PC-9 (cell line): ENCODE data around the gene RBP5. TPM values are rescaled to one million over a fixed set of nuclear protein-coding genes. Genes with fewer than 3 reads are reported as not detected.

Experiments
- BruUV-seq: library from RNA; stranded (reverse); fragments of 400-500 nt; replicated peaks from 2 replicates; lab custom pipeline; 2021; lab: Mats Ljungman, UMichigan
- CTCF ChIA-PET: fragments of 300-600 bp; sonication (Branson Sonifier 250); formaldehyde crosslinking; loops from one replicate; lab custom pipeline; 2022; ENCODE audit warnings: antibody characterized with exemption; lab: Charles Lee
- POLR2A ChIA-PET: fragments of 300-600 bp; sonication (Branson Sonifier 250); formaldehyde crosslinking; loops from one replicate; lab custom pipeline; 2022; ENCODE audit warnings: antibody characterized with exemption; ENCODE audit not compliant: unreplicated experiment; lab: Charles Lee
- DNase-seq, 2 experiments: peaks; one replicate each; pipeline versions ENCODE4 v3.0.0 to v3.0.0-alpha.2; 2015 to 2022; ENCODE audit warnings: mixed read lengths in 1 of 2
- H2AFZ ChIP-seq: fragments of 200-600 bp; sonication (generic); 2 replicates; pipeline ENCODE4 v1.8.1; 2017; ENCODE audit warnings: antibody characterized with exemption
- H3F3A ChIP-seq: fragments of 200-600 bp; sonication (generic); 2 replicates; pipeline ENCODE4 v1.8.1; 2017; ENCODE audit warnings: antibody characterized with exemption, mild to moderate bottlenecking, low read depth; ENCODE audit not compliant: insufficient read depth
- H3K27ac ChIP-seq: fragments of 200-600 bp; sonication (generic); 2 replicates; pipeline ENCODE4 v1.6.1; 2016; ENCODE audit warnings: mixed run types
- H3K27me3 ChIP-seq: fragments of 200-600 bp; sonication (generic); 2 replicates; pipeline ENCODE4 v1.6.1; 2016; ENCODE audit warnings: low read depth, mixed run types; ENCODE audit not compliant: insufficient read depth
- H3K36me3 ChIP-seq: fragments of 200-600 bp; sonication (generic); 2 replicates; pipeline ENCODE4 v1.6.1; 2016; ENCODE audit warnings: low read depth, mixed run types
- H3K4me1 ChIP-seq: fragments of 200-600 bp; sonication (generic); replicated peaks from 2 replicates; pipeline ENCODE4 v1.6.1; 2016; ENCODE audit warnings: mixed run types; ENCODE audit not compliant: insufficient read depth
- H3K4me2 ChIP-seq: fragments of 200-600 bp; sonication (generic); 2 replicates; pipeline ENCODE4 v1.6.1; 2017; ENCODE audit warnings: mixed run types
- H3K4me3 ChIP-seq: fragments of 200-600 bp; sonication (generic); 2 replicates; pipeline ENCODE4 v1.6.1; 2016; ENCODE audit warnings: mixed run types
- H3K79me2 ChIP-seq: fragments of 200-600 bp; sonication (generic); 2 replicates; pipeline ENCODE4 v1.6.1; 2017; ENCODE audit warnings: low read depth, mixed run types
- H3K9me2 ChIP-seq: fragments of 200-600 bp; sonication (generic); 2 replicates; pipeline ENCODE4 v1.8.1; 2017; ENCODE audit warnings: mild to moderate bottlenecking; ENCODE audit not compliant: insufficient read depth
- H3K9me3 ChIP-seq: fragments of 200-600 bp; sonication (generic); 2 replicates; pipeline ENCODE4 v1.8.1; 2016; ENCODE audit warnings: low read depth; ENCODE audit not compliant: insufficient read depth
- H4K20me1 ChIP-seq: fragments of 200-600 bp; sonication (generic); 2 replicates; pipeline ENCODE4 v1.8.1; 2017; ENCODE audit not compliant: insufficient read depth
- CTCF ChIP-seq: fragments of 200-600 bp; sonication (generic); conservative IDR thresholded peaks from 2 replicates; pipeline ENCODE4 v1.6.1; 2017; ENCODE audit warnings: mixed run types, antibody characterized with exemption, mild to moderate bottlenecking, moderate library complexity
- EZH2 ChIP-seq: fragments of 200-600 bp; sonication (generic); IDR thresholded peaks from 2 replicates; pipeline ENCODE4 v1.8.0; 2017; ENCODE audit warnings: antibody characterized with exemption, low read depth
- intact Hi-C: fragments of 100-400 bp; cut with micrococcal nuclease; formaldehyde crosslinking; loops from one replicate; pipeline ENCODE4 v1.10.0; 2022; ENCODE audit not compliant: unreplicated experiment
- total RNA-seq: library from RNA; stranded (reverse); gene quantifications from 2 replicates; pipeline ENCODE4 v1.2.3, GENCODE V29; 2021

RBP5 gene
- total RNA-seq, 1 experiment from 2014 or later: 0.74 TPM

GRCh38 chr12:7093892-7094291 lies 34.8 kb downstream of the RBP5 start:
- intact Hi-C loops: loop anchor here (2.0 to 5.0 kb wide), 2 partner anchors 123 to 222 kb away; partner anchors contain the start of genes EMG1, PHB2 and SPSB2
- H4K20me1 ChIP-seq: no peaks in the 10 kb centered on the region
- ChIA-PET CTCF (interaction anchor here (0.6 to 1.1 kb wide), 4 partner anchors 14 to 98 kb away, joined by 3 to 7 read pairs (median 3); no protein-coding TSS in a partner anchor), POLR2A (interaction anchor here (0.6 to 0.7 kb wide), 5 partner anchors 14 to 132 kb away, joined by 3 to 9 read pairs (median 5); no protein-coding TSS in a partner anchor)
- H3K9me2 ChIP-seq: no peaks in the 10 kb centered on the region
- H3F3A ChIP-seq: peaks cover 3% of the 10 kb centered on the region; the same call in 1 of the 2 replicates
- BruUV-seq: no TSS peak
- H3K27ac ChIP-seq: no peak overlapping the region
- H3K9me3 ChIP-seq: no peaks in the 10 kb centered on the region
- no peak for TF ChIP-seq EZH2
- no peak for TF ChIP-seq CTCF
- H3K27me3 ChIP-seq: no peaks in the 10 kb centered on the region
- no peak for DNase-seq
- no peaks in the 10 kb centered on the region for H3K36me3 ChIP-seq
- no peak overlapping the region for H3K4me2 ChIP-seq
- H2AFZ ChIP-seq: no peak overlapping the region
- H3K79me2 ChIP-seq: no peaks in the 10 kb centered on the region
- no peak overlapping the region for H3K4me3 ChIP-seq
- no peaks in the 10 kb centered on the region for H3K4me1 ChIP-seq

- intact Hi-C loops: loop anchor here (2.0 to 5.0 kb wide), 2 partner anchors 123 to 221 kb away; partner anchors contain the start of genes EMG1, PHB2 and SPSB2
- Histone ChIP-seq H3F3A (peaks cover 3% of the 10 kb centered on the region; the same call in 1 of the 2 replicates), H3K27ac (no peak overlapping the region), H3K4me1 (no peaks in the 10 kb centered on the region), H3K4me3 (no peak overlapping the region), H4K20me1 (no peaks in the 10 kb centered on the region), H3K36me3 (no peaks in the 10 kb centered on the region), H2AFZ (no peak overlapping the region), H3K4me2 (no peak overlapping the region), H3K27me3 (no peaks in the 10 kb centered on the region), H3K9me2 (no peaks in the 10 kb centered on the region), H3K9me3 (no peaks in the 10 kb centered on the region), H3K79me2 (no peaks in the 10 kb centered on the region)
- ChIA-PET POLR2A (interaction anchor here (0.6 to 0.7 kb wide), 4 partner anchors 14 to 132 kb away, joined by 4 to 9 read pairs (median 6); no protein-coding TSS in a partner anchor), CTCF (interaction anchor here (0.6 to 1.1 kb wide), 3 partner anchors 14 to 98 kb away, joined by 3 to 7 read pairs (median 3); no protein-coding TSS in a partner anchor)
- no TSS peak for BruUV-seq
- no peak for TF ChIP-seq EZH2
- TF ChIP-seq CTCF: no peak
- no peak for DNase-seq
These were observed 35.2 kb downstream of the RBP5 start for GRCh38 chr12:7093486-7093885.

- no peak overlapping the region for H3K27ac ChIP-seq
- no peaks in the 10 kb centered on the region for H3K9me3 ChIP-seq
- no peaks in the 10 kb centered on the region for H3K9me2 ChIP-seq
- intact Hi-C loops: loop anchor here (1.0 to 5.0 kb wide), 8 partner anchors 16 to 221 kb away; partner anchors contain the start of genes C1RL, C1S, EMG1 and LPCAT3
- H3K4me2 ChIP-seq: no peak overlapping the region
- POLR2A ChIA-PET: interaction anchor here (0.5 to 0.7 kb wide), 2 partner anchors 16 to 164 kb away, joined by 3 read pairs; no protein-coding TSS in a partner anchor
- H4K20me1 ChIP-seq: no peaks in the 10 kb centered on the region
- no peak for DNase-seq
- TF ChIP-seq EZH2 (no peak), CTCF (no peak)
- no peaks in the 10 kb centered on the region for H3K36me3 ChIP-seq
- CTCF ChIA-PET: interaction anchor here (0.9 kb wide), 1 partner anchor 15 kb away, joined by 4 read pairs; no protein-coding TSS in a partner anchor
- H3K4me3 ChIP-seq: no peak overlapping the region
- no peaks in the 10 kb centered on the region for H3K79me2 ChIP-seq
- H3K27me3 ChIP-seq: no peaks in the 10 kb centered on the region
- H3F3A ChIP-seq: peaks cover 3% of the 10 kb centered on the region; the same call in 1 of the 2 replicates
- H2AFZ ChIP-seq: no peak overlapping the region
- no peaks in the 10 kb centered on the region for H3K4me1 ChIP-seq
- BruUV-seq: no TSS peak
These were observed 35.7 kb downstream of the RBP5 start for GRCh38 chr12:7092986-7093460.
